ENCODE results near the gene USP2. TPM values are rescaled to one million over a fixed set of nuclear protein-coding genes. Genes with fewer than 3 reads are reported as not detected.
"Not testable (repeated sequence)": the region's sequence is repeated elsewhere in the genome, so short reads cannot be mapped to it uniquely, and the experiment has no call there.

The USP2 gene
- total RNA-seq, 1 donor from 2014 or later: 6.7 TPM

GRCh38 chr11:119410501-119410900 is 29.0 kb upstream of the USP2 start:
- FAIRE-seq (no peak), DNase-seq (ENCODE audit: low read depth) (no peak)
- H3K9me3 ChIP-seq (ENCODE audit: insufficient read depth, low read depth, low read length): no peaks in the 10 kb centered on the region
- H3K36me3 ChIP-seq (ENCODE audit: insufficient read depth, low read length): no peaks in the 10 kb centered on the region
- no peaks in the 10 kb centered on the region for H3K27me3 Mint-ChIP-seq (ENCODE audit: low read depth, unreplicated experiment)
- H3K4me1 Mint-ChIP-seq (ENCODE audit: low read depth, unreplicated experiment): no peaks in the 10 kb centered on the region
- TF ChIP-seq CTCF (IDR thresholded peaks at IDR 0.05; ENCODE audit: insufficient read depth, low read depth, low read length) (no peak), EZH2 (IDR thresholded peaks at IDR 0.05; ENCODE audit: insufficient read depth, low read length) (no peak)
- no peaks in the 10 kb centered on the region for H3K79me2 ChIP-seq (ENCODE audit: insufficient read depth, low read length)
- H3K4me3 ChIP-seq (ENCODE audit: insufficient read depth, low read depth, low read length): no peak overlapping the region
- H3K9me3 Mint-ChIP-seq (ENCODE audit: unreplicated experiment): no peaks in the 10 kb centered on the region
- no peak overlapping the region for H3K27ac Mint-ChIP-seq (ENCODE audit: unreplicated experiment)
- no peak overlapping the region for H2AFZ ChIP-seq (ENCODE audit: low read depth, low read length)
- no peaks in the 10 kb centered on the region for H3K27me3 ChIP-seq (ENCODE audit: insufficient read depth, low read length)
- H3K4me1 ChIP-seq (ENCODE audit: insufficient read depth, low read length): no peaks in the 10 kb centered on the region
- no peak overlapping the region for H3K27ac ChIP-seq (ENCODE audit: low read depth, low read length)
- no peak overlapping the region for H3K9ac ChIP-seq (ENCODE audit: low read length)
- no peak overlapping the region for H3K4me2 ChIP-seq (ENCODE audit: low read length)
- H3K36me3 Mint-ChIP-seq (ENCODE audit: low read depth, unreplicated experiment): peaks cover 3% of the 10 kb centered on the region
- no peaks in the 10 kb centered on the region for H4K20me1 ChIP-seq (ENCODE audit: insufficient read depth, low read length)
- H3K4me3 Mint-ChIP-seq (ENCODE audit: unreplicated experiment): no peak overlapping the region

GRCh38 chr11:119409731-119410130 is 28.2 kb upstream of the USP2 start:
- no peaks in the 10 kb centered on the region for H3K36me3 ChIP-seq (ENCODE audit: insufficient read depth, low read length)
- no peak for FAIRE-seq
- no peak overlapping the region for H3K27ac ChIP-seq (ENCODE audit: low read depth, low read length)
- no peak overlapping the region for H3K4me3 Mint-ChIP-seq (ENCODE audit: unreplicated experiment)
- H3K4me1 ChIP-seq (ENCODE audit: insufficient read depth, low read length): no peaks in the 10 kb centered on the region
- no peaks in the 10 kb centered on the region for H3K27me3 ChIP-seq (ENCODE audit: insufficient read depth, low read length)
- no peak overlapping the region for H3K4me3 ChIP-seq (ENCODE audit: insufficient read depth, low read depth, low read length)
- H3K27me3 Mint-ChIP-seq (ENCODE audit: low read depth, unreplicated experiment): no peaks in the 10 kb centered on the region
- no peak overlapping the region for H3K4me2 ChIP-seq (ENCODE audit: low read length)
- no peaks in the 10 kb centered on the region for H3K79me2 ChIP-seq (ENCODE audit: insufficient read depth, low read length)
- no peak overlapping the region for H3K9ac ChIP-seq (ENCODE audit: low read length)
- H3K4me1 Mint-ChIP-seq (ENCODE audit: low read depth, unreplicated experiment): no peaks in the 10 kb centered on the region
- H3K9me3 ChIP-seq (ENCODE audit: insufficient read depth, low read depth, low read length): no peaks in the 10 kb centered on the region
- H3K9me3 Mint-ChIP-seq (ENCODE audit: unreplicated experiment): no peaks in the 10 kb centered on the region
- DNase-seq (ENCODE audit: low read depth): no peak
- peaks cover 2% of the 10 kb centered on the region for H3K36me3 Mint-ChIP-seq (ENCODE audit: low read depth, unreplicated experiment)
- no peaks in the 10 kb centered on the region for H4K20me1 ChIP-seq (ENCODE audit: insufficient read depth, low read length)
- H2AFZ ChIP-seq (ENCODE audit: low read depth, low read length): no peak overlapping the region
- no peak overlapping the region for H3K27ac Mint-ChIP-seq (ENCODE audit: unreplicated experiment)
- no peak for TF ChIP-seq EZH2 (IDR thresholded peaks at IDR 0.05; ENCODE audit: insufficient read depth, low read length)
- no peak for TF ChIP-seq CTCF (IDR thresholded peaks at IDR 0.05; ENCODE audit: insufficient read depth, low read depth, low read length)

GRCh38 chr11:119406005-119406404 is 24.5 kb upstream of the USP2 start:
- FAIRE-seq (no peak), DNase-seq (ENCODE audit: low read depth) (peak; percentile 67)
- TF ChIP-seq CTCF (IDR thresholded peaks at IDR 0.05; ENCODE audit: insufficient read depth, low read depth, low read length) (no peak), EZH2 (IDR thresholded peaks at IDR 0.05; ENCODE audit: insufficient read depth, low read length) (no peak)

GRCh38 chr11:119405448-119405847 is 24.0 kb upstream of the USP2 start:
- not testable (repeated sequence) for H3K36me3 Mint-ChIP-seq (ENCODE audit: low read depth, unreplicated experiment); H3K27ac Mint-ChIP-seq (ENCODE audit: unreplicated experiment); H3K4me3 ChIP-seq (ENCODE audit: insufficient read depth, low read depth, low read length); H3K27me3 ChIP-seq (ENCODE audit: insufficient read depth, low read length); H3K36me3 ChIP-seq (ENCODE audit: insufficient read depth, low read length); H3K27ac ChIP-seq (ENCODE audit: low read depth, low read length); H3K4me2 ChIP-seq (ENCODE audit: low read length); H3K9me3 ChIP-seq (ENCODE audit: insufficient read depth, low read depth, low read length); H3K4me3 Mint-ChIP-seq (ENCODE audit: unreplicated experiment); H2AFZ ChIP-seq (ENCODE audit: low read depth, low read length); H3K4me1 ChIP-seq (ENCODE audit: insufficient read depth, low read length); H4K20me1 ChIP-seq (ENCODE audit: insufficient read depth, low read length); H3K79me2 ChIP-seq (ENCODE audit: insufficient read depth, low read length); H3K4me1 Mint-ChIP-seq (ENCODE audit: low read depth, unreplicated experiment); DNase-seq (ENCODE audit: low read depth); FAIRE-seq; H3K27me3 Mint-ChIP-seq (ENCODE audit: low read depth, unreplicated experiment); H3K9ac ChIP-seq (ENCODE audit: low read length)
- peaks cover 13% of the 10 kb centered on the region for H3K9me3 Mint-ChIP-seq (ENCODE audit: unreplicated experiment)

More at GRCh38 chr11:119406005-119406404, 24.5 kb upstream of the USP2 start:
- Histone ChIP-seq H3K27ac (ENCODE audit: low read depth, low read length) (no peak overlapping the region), H4K20me1 (ENCODE audit: insufficient read depth, low read length) (no peaks in the 10 kb centered on the region), H3K4me2 (ENCODE audit: low read length) (no peak overlapping the region), H3K4me1 (ENCODE audit: insufficient read depth, low read length) (no peaks in the 10 kb centered on the region), H3K9ac (ENCODE audit: low read length) (no peak overlapping the region), H2AFZ (ENCODE audit: low read depth, low read length) (no peak overlapping the region), H3K36me3 (ENCODE audit: insufficient read depth, low read length) (no peaks in the 10 kb centered on the region), H3K27me3 (ENCODE audit: insufficient read depth, low read length) (no peaks in the 10 kb centered on the region), H3K9me3 (ENCODE audit: insufficient read depth, low read depth, low read length) (no peaks in the 10 kb centered on the region), H3K4me3 (ENCODE audit: insufficient read depth, low read depth, low read length) (no peak overlapping the region), H3K79me2 (ENCODE audit: insufficient read depth, low read length) (no peaks in the 10 kb centered on the region)
- H3K4me3 Mint-ChIP-seq (ENCODE audit: unreplicated experiment): no peak overlapping the region
- no peaks in the 10 kb centered on the region for H3K4me1 Mint-ChIP-seq (ENCODE audit: low read depth, unreplicated experiment)
- H3K36me3 Mint-ChIP-seq (ENCODE audit: low read depth, unreplicated experiment): no peaks in the 10 kb centered on the region
- peaks cover 9% of the 10 kb centered on the region for H3K9me3 Mint-ChIP-seq (ENCODE audit: unreplicated experiment)
- no peak overlapping the region for H3K27ac Mint-ChIP-seq (ENCODE audit: unreplicated experiment)
- peaks cover 2% of the 10 kb centered on the region for H3K27me3 Mint-ChIP-seq (ENCODE audit: low read depth, unreplicated experiment)
